Measurements from ENCODE around the gene HDDC2.

GRCh38 chr6:125246566-125246965 is 55.2 kb downstream of the HDDC2 start:
- TF ChIP-seq CTCF (IDR thresholded peaks at IDR 0.05), result no peak
- TF ChIP-seq POLR2A (IDR thresholded peaks at IDR 0.05), result no peak
